Esophagus squamous epithelium (tissue), 5 donors: ENCODE measurements around the gene OTOF. TPM values are rescaled to one million over a fixed set of nuclear protein-coding genes. Genes with fewer than 3 reads are reported as not detected.

Experiments
- DNase-seq: peaks from one replicate; lab custom pipeline; 2025; lab: John Stamatoyannopoulos, UW
- H3K27ac ChIP-seq, 4 donors: fragments of 200-600 bp; sonication (generic); one replicate each; pipeline ENCODE4 v1.5.1; 2016 to 2019; ENCODE audit warnings: mild to moderate bottlenecking in 1 of 4
- H3K27me3 ChIP-seq, 4 donors: fragments of 200-600 bp; sonication (generic); 1 replicate in 3 of 4; 2 replicates in 1 of 4; pipeline versions ENCODE4 v1.5.1 to v1.6.0; 2017 to 2021; ENCODE audit warnings: antibody characterized with exemption in 1 of 4
- H3K36me3 ChIP-seq, 3 donors: fragments of 200-600 bp; sonication (generic); one replicate each; pipeline ENCODE4 v1.5.1; 2016 to 2019
- H3K4me1 ChIP-seq, 3 donors: fragments of 200-600 bp; sonication (generic); one replicate each; pipeline ENCODE4 v1.5.1; 2017 to 2019
- H3K4me3 ChIP-seq, 4 donors: fragments of 200-600 bp; sonication (generic); 1 replicate in 3 of 4; 2 replicates in 1 of 4; pipeline ENCODE4 v1.5.1; 2016 to 2019; ENCODE audit warnings: mild to moderate bottlenecking in 2 of 4, moderate library complexity in 1 of 4
- H3K9me3 ChIP-seq, 3 donors: fragments of 200-600 bp; sonication (generic); one replicate each; pipeline ENCODE4 v1.5.1; 2016 to 2019
- CTCF ChIP-seq, 6 experiments: fragments of 450-650 bp in 4 of 6; fragments of 200-600 bp in 2 of 6; sonication (generic) in 2 of 6; IDR thresholded peaks; one replicate each; pipeline ENCODE4 v1.5.1; 2016 to 2019; ENCODE audit warnings: antibody characterized with exemption in 6 of 6, mild to moderate bottlenecking in 4 of 6, moderate library complexity in 4 of 6
- POLR2A ChIP-seq, 4 donors: fragments of 450-650 bp; IDR thresholded peaks; one replicate each; pipeline ENCODE4 v1.6.1; 2017; ENCODE audit warnings: antibody characterized with exemption in 4 of 4, mild to moderate bottlenecking in 4 of 4, moderate library complexity in 3 of 4
- WGBS, 2 donors: methylation state at CpG; one replicate each; pipeline ENCODE4 v1.1.5; 2018; 5-methylcytosine and 5-hydroxymethylcytosine counted together
- intact Hi-C: fragments of 100-400 bp; cut with DNase I; formaldehyde crosslinking; loops from one replicate; pipeline ENCODE4 v1.15.0; 2022
- total RNA-seq, 4 donors: library from RNA; depleted of rRNA; stranded (reverse); fragments of >200 nt; gene quantifications; one replicate each; pipeline ENCODE4 v1.1.0, GENCODE V29; 2016
- donor health status: DM: yes; HTN: yes; CAD: no.

OTOF gene
- total RNA-seq, 4 donors from 2014 or later, result under 0.01 to 0.56 TPM; not detected in 2

GRCh38 chr2:26478366-26478765 is 442 bp upstream of the OTOF start:
- Histone ChIP-seq H3K4me1 (peaks cover 0 to 10% (median 0%) of the 10 kb centered on the region in 3 donors), H3K36me3 (no peaks in the 10 kb centered on the region), H3K9me3 (no peaks in the 10 kb centered on the region), H3K4me3 (no peak overlapping the region), H3K27ac (no peak overlapping the region), H3K27me3 (no peaks in the 10 kb centered on the region)
- no peak for TF ChIP-seq POLR2A (IDR thresholded peaks at IDR 0.05)
- TF ChIP-seq CTCF (IDR thresholded peaks at IDR 0.05), result no peak
- no peak for DNase-seq
- 76 to 85% methylated on average over 5 of the region's 5 CpGs for WGBS, 2 donors
- intact Hi-C loops, result no loop called here

- DNase-seq, result no peak
- H3K36me3 ChIP-seq, result no peaks in the 10 kb centered on the region
- H3K9me3 ChIP-seq, result no peaks in the 10 kb centered on the region
- no peaks in the 10 kb centered on the region for H3K27me3 ChIP-seq
- 48 to 71% methylated on average over 15 to 20 of the region's 33 CpGs for WGBS, 2 donors
- H3K27ac ChIP-seq, result no peak overlapping the region
- intact Hi-C loops, result no loop called here
- TF ChIP-seq CTCF (IDR thresholded peaks at IDR 0.05) (no peak), POLR2A (IDR thresholded peaks at IDR 0.05) (no peak)
- peaks cover 0 to 10% (median 0%) of the 10 kb centered on the region in 3 donors for H3K4me1 ChIP-seq
- no peak overlapping the region for H3K4me3 ChIP-seq
Observed at GRCh38 chr2:26477126-26477910, 606 bp downstream of the OTOF start.

- TF ChIP-seq CTCF (IDR thresholded peaks at IDR 0.05) (no peak), POLR2A (IDR thresholded peaks at IDR 0.05) (no peak)
- Histone ChIP-seq H3K27ac (no peak overlapping the region), H3K4me1 (peaks cover 0 to 10% (median 0%) of the 10 kb centered on the region in 3 donors), H3K4me3 (no peak overlapping the region), H3K9me3 (no peaks in the 10 kb centered on the region), H3K27me3 (no peaks in the 10 kb centered on the region), H3K36me3 (no peaks in the 10 kb centered on the region)
- intact Hi-C loops, result no loop called here
- no peak for DNase-seq
- WGBS, 2 donors, result 40 to 63% methylated on average over 1 to 3 of the region's 22 CpGs
Observed at GRCh38 chr2:26475832-26476501, 2.0 kb downstream of the OTOF start.

- TF ChIP-seq CTCF (IDR thresholded peaks at IDR 0.05), result no peak
- TF ChIP-seq POLR2A (IDR thresholded peaks at IDR 0.05), result no peak
- Histone ChIP-seq H3K27me3 (no peaks in the 10 kb centered on the region), H3K9me3 (no peaks in the 10 kb centered on the region), H3K36me3 (no peaks in the 10 kb centered on the region), H3K4me1 (peaks cover 0 to 10% (median 0%) of the 10 kb centered on the region in 3 donors), H3K27ac (no peak overlapping the region), H3K4me3 (no peak overlapping the region)
- DNase-seq, result no peak
- intact Hi-C loops, result no loop called here
- WGBS, 2 donors, result 87 to 100% methylated on average over 2 to 4 of the region's 6 CpGs
Observed at GRCh38 chr2:26475037-26475436, 2.9 kb downstream of the OTOF start.

GRCh38 chr2:26474261-26474785 is 3.6 kb downstream of the OTOF start:
- Histone ChIP-seq H3K4me1 (peaks cover 0 to 10% (median 0%) of the 10 kb centered on the region in 3 donors), H3K27ac (no peak overlapping the region), H3K36me3 (no peaks in the 10 kb centered on the region), H3K27me3 (no peaks in the 10 kb centered on the region), H3K9me3 (peaks cover 0 to 6% (median under 1%) of the 10 kb centered on the region in 3 donors), H3K4me3 (no peak overlapping the region)
- WGBS, 2 donors, result 91% methylated on average over 9 of the region's 14 CpGs; no CpG with 5 or more reads in 1 of the 2 donors
- intact Hi-C loops, result no loop called here
- TF ChIP-seq CTCF (IDR thresholded peaks at IDR 0.05) (no peak), POLR2A (IDR thresholded peaks at IDR 0.05) (no peak)
- DNase-seq, result no peak
